HepG2 (cell line): ENCODE measurements around the gene PDZD4. TPM values are rescaled to one million over a fixed set of nuclear protein-coding genes. Genes with fewer than 3 reads are reported as not detected.

Experiments used
- AHDC1 ChIP-seq: sonication (generic); formaldehyde crosslinking; IDR thresholded peaks from 2 replicates; pipeline ENCODE4 v1.5.1; 2020; ENCODE audit warnings: mild to moderate bottlenecking, missing genetic modification reagents, borderline replicate concordance
- FOXA1 ChIP-seq, 2 experiments: fragments of 450-650 bp in 1 of 2; sonication (generic) in 1 of 2; formaldehyde crosslinking in 1 of 2; IDR thresholded peaks; 2 replicates each; pipeline versions ENCODE4 v1.4.0 to v1.6.1; 2016 to 2020; ENCODE audit warnings: missing genetic modification reagents in 1 of 2
- HMGA1 ChIP-seq: sonication (generic); formaldehyde crosslinking; conservative IDR thresholded peaks from 2 replicates; pipeline ENCODE4 v1.4.0; 2020; ENCODE audit warnings: missing genetic modification reagents
- MEF2D ChIP-seq: sonication (generic); formaldehyde crosslinking; IDR thresholded peaks from 2 replicates; pipeline ENCODE4 v1.5.1; 2020; ENCODE audit warnings: mild to moderate bottlenecking, missing genetic modification reagents
- MTA1 ChIP-seq: sonication (generic); formaldehyde crosslinking; IDR thresholded peaks from 2 replicates; pipeline ENCODE4 v1.4.0; 2020; ENCODE audit warnings: missing genetic modification reagents, mild to moderate bottlenecking, borderline replicate concordance
- PRMT3 ChIP-seq: sonication (generic); formaldehyde crosslinking; IDR thresholded peaks from 2 replicates; pipeline ENCODE4 v1.8.1; 2022; ENCODE audit warnings: low read depth, mild to moderate bottlenecking, moderate library complexity, missing genetic modification reagents, borderline replicate concordance
- U2AF2 ChIP-seq: fragments of 200-400 bp; formaldehyde crosslinking; IDR thresholded peaks from 2 replicates; pipeline ENCODE4 v1.6.1; 2017; ENCODE audit warnings: low read depth, mild to moderate bottlenecking, low read length
- YEATS4 ChIP-seq: sonication (generic); formaldehyde crosslinking; IDR thresholded peaks from 2 replicates; pipeline ENCODE4 v1.4.0; 2020; ENCODE audit warnings: missing genetic modification reagents, borderline replicate concordance
- ZKSCAN5 ChIP-seq: sonication (generic); formaldehyde crosslinking; IDR thresholded peaks from 2 replicates; pipeline ENCODE4 v1.5.1; 2020; ENCODE audit warnings: mild to moderate bottlenecking, missing genetic modification reagents
- ZNF18 ChIP-seq: sonication (generic); formaldehyde crosslinking; IDR thresholded peaks from 2 replicates; pipeline ENCODE4 v1.8.0; 2022; ENCODE audit warnings: mild to moderate bottlenecking, missing genetic modification reagents; ENCODE audit not compliant: insufficient replicate concordance
- ZNF20 ChIP-seq: sonication (generic); formaldehyde crosslinking; IDR thresholded peaks from 2 replicates; pipeline ENCODE4 v1.4.0; 2020; ENCODE audit warnings: mild to moderate bottlenecking, moderate library complexity, missing genetic modification reagents
- ZNF329 ChIP-seq: sonication (generic); formaldehyde crosslinking; IDR thresholded peaks from 2 replicates; pipeline ENCODE4 v1.9.0; 2021; ENCODE audit warnings: low read depth, mild to moderate bottlenecking, missing genetic modification reagents
- ZNF660 ChIP-seq: sonication (generic); formaldehyde crosslinking; IDR thresholded peaks from 2 replicates; pipeline ENCODE4 v1.5.1; 2020; ENCODE audit warnings: mild to moderate bottlenecking, low read depth, missing genetic modification reagents, borderline replicate concordance
- ZNF713 ChIP-seq: sonication (generic); formaldehyde crosslinking; IDR thresholded peaks from 2 replicates; pipeline ENCODE4 v1.4.0; 2020; ENCODE audit warnings: mild to moderate bottlenecking, missing genetic modification reagents
- ZNF740 ChIP-seq: sonication (generic); formaldehyde crosslinking; IDR thresholded peaks from 2 replicates; pipeline ENCODE4 v1.4.0; 2020; ENCODE audit warnings: missing genetic modification reagents
- ZNF773 ChIP-seq: sonication (generic); formaldehyde crosslinking; IDR thresholded peaks from 2 replicates; pipeline ENCODE4 v1.4.0; 2020; ENCODE audit warnings: missing genetic modification reagents, borderline replicate concordance
- polyA plus RNA-seq, 8 experiments: library from polyadenylated mRNA; depleted of rRNA in 3 of 8; stranded (reverse) in 7 of 8; unstranded in 1 of 8; fragments of >200 nt; fragmentation: Illumina TruSeq in 4 of 8; extraction: Trizol in 4 of 8; gene quantifications; 2 replicates each; pipeline versions ENCODE4 v1.2.1 to v1.2.3, GENCODE V29; 2011 to 2016; ENCODE audit warnings: low read depth in 4 of 8, missing spikeins in 1 of 8, mixed read lengths in 1 of 8; ENCODE audit not compliant: insufficient read depth in 1 of 8
- total RNA-seq, 5 experiments: library from RNA; depleted of rRNA; stranded (reverse); fragments of >200 nt; fragmentation: Illumina TruSeq; extraction: Trizol; gene quantifications; 2 replicates each; pipeline ENCODE4 v1.2.3, GENCODE V29; 2016; ENCODE audit warnings: low read depth in 1 of 5
- TF ChIP-seq, protein P1 (sequence below): sonication (generic); formaldehyde crosslinking; IDR thresholded peaks from 2 replicates; pipeline ENCODE4 v1.4.0; 2020; ENCODE audit warnings: missing genetic modification reagents; ENCODE audit errors: not compliant biosample characterization
- TF ChIP-seq, protein P2 (sequence below): fragments of 450-650 bp; IDR thresholded peaks from 2 replicates; pipeline ENCODE4 v1.6.1; 2016

Gene PDZD4
- total and polyA plus RNA-seq, 2 of the 13 experiments (the other 11 are each of a cell fraction or from before 2014, with no cell fraction given) = not detected

DNA sequence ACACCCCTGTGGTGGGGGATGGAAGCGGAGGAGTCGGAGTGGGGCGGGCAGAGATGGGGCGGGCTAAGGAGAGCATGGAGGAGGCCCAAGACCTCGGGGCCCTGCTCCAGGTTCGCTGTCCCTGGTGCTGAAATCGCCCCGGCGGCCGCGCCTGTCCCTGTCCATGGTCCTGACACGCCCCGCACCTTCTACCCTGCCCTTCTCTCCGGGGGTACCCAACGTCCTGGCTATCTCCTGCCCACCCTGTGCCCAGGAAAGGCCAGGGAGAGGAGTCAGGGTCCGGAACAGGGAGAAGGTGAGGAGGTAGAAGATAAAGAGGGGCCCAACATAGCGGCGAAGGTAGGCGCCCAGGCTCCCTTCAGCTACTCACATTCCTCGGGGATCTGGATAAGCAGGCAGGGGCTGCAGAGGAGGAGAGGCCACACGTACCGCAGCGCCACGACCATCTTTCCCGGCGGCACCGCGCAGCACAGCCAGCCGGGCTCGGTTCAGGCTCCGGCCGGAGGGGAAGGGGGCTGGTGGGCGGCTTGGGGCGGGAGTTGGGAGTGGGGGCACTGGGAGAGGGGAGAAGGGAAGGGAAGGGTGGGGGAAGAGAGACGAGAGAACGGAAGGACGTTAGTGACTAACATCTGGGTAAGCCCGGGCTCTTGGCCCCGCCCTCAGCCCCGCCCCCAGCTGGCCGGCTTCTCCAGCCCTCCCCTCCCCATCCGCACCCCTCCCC, 45.2 kb upstream of the PDZD4 start (continued):
- TF ChIP-seq, protein P1, sequence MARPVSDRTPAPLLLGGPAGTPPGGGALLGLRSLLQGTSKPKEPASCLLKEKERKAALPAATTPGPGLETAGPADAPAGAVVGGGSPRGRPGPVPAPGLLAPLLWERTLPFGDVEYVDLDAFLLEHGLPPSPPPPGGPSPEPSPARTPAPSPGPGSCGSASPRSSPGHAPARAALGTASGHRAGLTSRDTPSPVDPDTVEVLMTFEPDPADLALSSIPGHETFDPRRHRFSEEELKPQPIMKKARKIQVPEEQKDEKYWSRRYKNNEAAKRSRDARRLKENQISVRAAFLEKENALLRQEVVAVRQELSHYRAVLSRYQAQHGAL (CRISPR knock-in tag) = peak; percentile 100
- TF ChIP-seq PRMT3 (CRISPR knock-in tag) (peak; percentile 99), ZNF773 (CRISPR knock-in tag) (peak; percentile 100), MTA1 (0 out of 2 replicates have a peak, but pooled peaks have one; percentile 41), ZNF713 (CRISPR knock-in tag) (peak; percentile 97; the same call in 1 of the 2 replicates), ZNF18 (CRISPR knock-in tag) (peak; percentile 99), ZNF660 (CRISPR knock-in tag) (peak; percentile 98), ZNF740 (CRISPR knock-in tag) (peak; percentile 93), YEATS4 (CRISPR knock-in tag) (peak; percentile 94), ZNF20 (CRISPR knock-in tag) (peak; percentile 97), MEF2D (CRISPR knock-in tag) (peak; percentile 99), AHDC1 (CRISPR knock-in tag) (peak; percentile 92), ZKSCAN5 (peak; percentile 94), FOXA1 (IDR thresholded peaks at IDR 0.05) (no peak), FOXA1 (CRISPR knock-in tag; IDR thresholded peaks at IDR 0.05) (peak; percentile 61; the same call in 1 of the 2 replicates), HMGA1 (no peak), U2AF2 (no peak), ZNF329 (peak; percentile 97)
- TF ChIP-seq, protein P2, sequence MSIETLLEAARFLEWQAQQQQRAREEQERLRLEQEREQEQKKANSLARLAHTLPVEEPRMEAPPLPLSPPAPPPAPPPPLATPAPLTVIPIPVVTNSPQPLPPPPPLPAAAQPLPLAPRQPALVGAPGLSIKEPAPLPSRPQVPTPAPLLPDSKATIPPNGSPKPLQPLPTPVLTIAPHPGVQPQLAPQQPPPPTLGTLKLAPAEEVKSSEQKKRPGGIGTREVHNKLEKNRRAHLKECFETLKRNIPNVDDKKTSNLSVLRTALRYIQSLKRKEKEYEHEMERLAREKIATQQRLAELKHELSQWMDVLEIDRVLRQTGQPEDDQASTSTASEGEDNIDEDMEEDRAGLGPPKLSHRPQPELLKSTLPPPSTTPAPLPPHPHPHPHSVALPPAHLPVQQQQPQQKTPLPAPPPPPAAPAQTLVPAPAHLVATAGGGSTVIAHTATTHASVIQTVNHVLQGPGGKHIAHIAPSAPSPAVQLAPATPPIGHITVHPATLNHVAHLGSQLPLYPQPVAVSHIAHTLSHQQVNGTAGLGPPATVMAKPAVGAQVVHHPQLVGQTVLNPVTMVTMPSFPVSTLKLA = no peak
